ENCODE data around the gene TANC1. TPM values are rescaled to one million over a fixed set of nuclear protein-coding genes. Genes with fewer than 3 reads are reported as not detected.
A peak's percentile ranks its signal among the peaks of the same experiment; 100 is the strongest.

The TANC1 gene
- total RNA-seq, 1 donor from 2014 or later, result 61.9 TPM

GRCh38 chr2:159089543-159089942, 121.1 kb downstream of the TANC1 start:
- no peaks in the 10 kb centered on the region for H3K27me3 ChIP-seq
- no peak overlapping the region for H3K4me3 ChIP-seq
- TF ChIP-seq CTCF (IDR thresholded peaks at IDR 0.05) (no peak), POLR2A (IDR thresholded peaks at IDR 0.05) (no peak), POLR2AphosphoS5 (IDR thresholded peaks at IDR 0.05; ENCODE audit: insufficient read depth in 1 of 2, low read depth in 1 of 2) (no peak)
- H3K9me3 ChIP-seq, result no peaks in the 10 kb centered on the region
- DNase-seq (ENCODE audit: extremely low spot score in 2 of 2), result no peak
- H3K36me3 ChIP-seq, result no peaks in the 10 kb centered on the region
- H3K27ac ChIP-seq, result peak overlapping the region; percentile 89
- H3K4me1 ChIP-seq, result peaks cover 80% of the 10 kb centered on the region
- intact Hi-C loops (cut with DNase I), result no loop called here

- intact Hi-C loops (cut with DNase I), result no loop called here
- Histone ChIP-seq H3K9me3 (no peaks in the 10 kb centered on the region), H3K27me3 (no peaks in the 10 kb centered on the region), H3K4me3 (no peak overlapping the region), H3K36me3 (no peaks in the 10 kb centered on the region), H3K27ac (peak overlapping the region; percentile 89), H3K4me1 (peaks cover 79% of the 10 kb centered on the region)
- TF ChIP-seq CTCF (IDR thresholded peaks at IDR 0.05) (no peak), POLR2AphosphoS5 (IDR thresholded peaks at IDR 0.05; ENCODE audit: insufficient read depth in 1 of 2, low read depth in 1 of 2) (peak in 1 of 2 donors; percentile 63), POLR2A (IDR thresholded peaks at IDR 0.05) (no peak)
- DNase-seq (ENCODE audit: extremely low spot score in 2 of 2), result no peak
Measured at GRCh38 chr2:159090514-159091201, 122.2 kb downstream of the TANC1 start.

GRCh38 chr2:159091381-159091780, 122.9 kb downstream of the TANC1 start:
- no peaks in the 10 kb centered on the region for H3K36me3 ChIP-seq

GRCh38 chr2:159091976-159092375, 123.5 kb downstream of the TANC1 start:
- TF ChIP-seq POLR2A (IDR thresholded peaks at IDR 0.05) (no peak), POLR2AphosphoS5 (IDR thresholded peaks at IDR 0.05; ENCODE audit: insufficient read depth in 1 of 2, low read depth in 1 of 2) (peak in 1 of 2 donors; percentile 33)
- Histone ChIP-seq H3K36me3 (no peaks in the 10 kb centered on the region), H3K27ac (peak overlapping the region; percentile 89), H3K4me1 (peaks cover 79% of the 10 kb centered on the region), H3K9me3 (no peaks in the 10 kb centered on the region), H3K4me3 (no peak overlapping the region), H3K27me3 (no peaks in the 10 kb centered on the region)
- intact Hi-C loops (cut with DNase I), result no loop called here
- no peak for DNase-seq (ENCODE audit: extremely low spot score in 2 of 2)

More at GRCh38 chr2:159091381-159091780, 122.9 kb downstream of the TANC1 start:
- Histone ChIP-seq H3K4me1 (peaks cover 75% of the 10 kb centered on the region), H3K27me3 (no peaks in the 10 kb centered on the region), H3K9me3 (no peaks in the 10 kb centered on the region), H3K27ac (peak overlapping the region; percentile 89), H3K4me3 (no peak overlapping the region)
- TF ChIP-seq POLR2AphosphoS5 (IDR thresholded peaks at IDR 0.05; ENCODE audit: insufficient read depth in 1 of 2, low read depth in 1 of 2), result no peak
- TF ChIP-seq POLR2A (IDR thresholded peaks at IDR 0.05), result no peak
- no peak for TF ChIP-seq CTCF (IDR thresholded peaks at IDR 0.05)
- DNase-seq (ENCODE audit: extremely low spot score in 2 of 2), result no peak
- intact Hi-C loops (cut with DNase I), result no loop called here

GRCh38 chr2:159093497-159093896, 125.1 kb downstream of the TANC1 start:
- no peak for TF ChIP-seq POLR2A (IDR thresholded peaks at IDR 0.05)
- TF ChIP-seq CTCF (IDR thresholded peaks at IDR 0.05), result no peak
- no peak for TF ChIP-seq POLR2AphosphoS5 (IDR thresholded peaks at IDR 0.05; ENCODE audit: insufficient read depth in 1 of 2, low read depth in 1 of 2)
- Histone ChIP-seq H3K9me3 (no peaks in the 10 kb centered on the region), H3K27ac (peak overlapping the region; percentile 89), H3K4me1 (peaks cover 85% of the 10 kb centered on the region), H3K4me3 (no peak overlapping the region), H3K36me3 (no peaks in the 10 kb centered on the region), H3K27me3 (no peaks in the 10 kb centered on the region)
- DNase-seq (ENCODE audit: extremely low spot score in 2 of 2), result no peak
- intact Hi-C loops (cut with DNase I), result no loop called here

All from vagina (tissue), 2 donors.